Measurements from ENCODE around the gene RPS2. TPM values are rescaled to one million over a fixed set of nuclear protein-coding genes. Genes with fewer than 3 reads are reported as not detected.
"Not testable (repeated sequence)": the region's sequence is repeated elsewhere in the genome, so short reads cannot be mapped to it uniquely, and the experiment has no call there.

Gene RPS2
- 1,000 to 10,000 TPM in 1 of 2 donors, 100 to 1,000 TPM in 1; 682 to 1,440 TPM for total RNA-seq
- 1,000 to 10,000 TPM; 1,742 to 1,957 TPM for polyA plus RNA-seq (ENCODE audit: insufficient read length in 2 of 2)
- long read RNA-seq, donor 1, transcript RPS2-201 (7 exons, 985 nt), result major isoform, 1,452 of 2,385 reads
- long read RNA-seq, donor 1, partial matches to known transcripts, result 820 of 2,385 reads
- long read RNA-seq, donor 1, other reads (novel, unspliced or antisense), result 109 of 2,385 reads
- long read RNA-seq, donor 2, transcript RPS2-201 (7 exons, 985 nt), result major isoform, 660 of 1,036 reads
- long read RNA-seq, donor 2, partial matches to known transcripts, result 341 of 1,036 reads
- long read RNA-seq, donor 2, other reads (novel, unspliced or antisense), result 32 of 1,036 reads
- long read RNA-seq, donor 3, transcript RPS2-201 (7 exons, 985 nt), result major isoform, 856 of 1,351 reads
- long read RNA-seq, donor 3, partial matches to known transcripts, result 447 of 1,351 reads
- long read RNA-seq, donor 3, other reads (novel, unspliced or antisense), result 44 of 1,351 reads
- long read RNA-seq, donor 4, transcript RPS2-201 (7 exons, 985 nt), result major isoform, 2,402 of 4,393 reads
- long read RNA-seq, donor 4, partial matches to known transcripts, result 1,827 of 4,393 reads
- long read RNA-seq, donor 4, other reads (novel, unspliced or antisense), result 157 of 4,393 reads

- Histone ChIP-seq H3K27me3 (ENCODE audit: control insufficient read depth, insufficient read depth, low read length) (no peaks in the 10 kb centered on the region), H3K4me3 (ENCODE audit: low read depth, low read length) (peak within 1 kb of the TSS; percentile 86), H3K4me1 (ENCODE audit: control insufficient read depth, insufficient read depth, low read length) (peaks cover 44% of the 10 kb centered on the region), H3K9me3 (ENCODE audit: control insufficient read depth, insufficient read depth, low read length) (no peaks in the 10 kb centered on the region), H3K27ac (ENCODE audit: low read depth, low read length) (peak within 1 kb of the TSS; percentile 92), H3K36me3 (ENCODE audit: control insufficient read depth, insufficient read depth, low read length) (peaks cover 45% of the 10 kb centered on the region)
- under 1% methylated on average over 97 of the region's 97 CpGs for WGBS (ENCODE audit: insufficient coverage)
- DNase-seq (ENCODE audit: low read depth in 4 of 6, low spot score in 6 of 6), result peak; percentile 94 to 99 (median 96)
These were observed at the start of gene RPS2 for GRCh38 chr16:1964506-1965395. Gene RPS2, minus strand, starts transcription at chr16:1964826. Its CDS starts 201 bp downstream, at chr16:1964625.

- no peak overlapping the region for H3K27ac ChIP-seq (ENCODE audit: low read depth, low read length)
- DNase-seq (ENCODE audit: low read depth in 4 of 6, low spot score in 6 of 6), result no peak
- WGBS (ENCODE audit: insufficient coverage), result 96% methylated on average over 13 of the region's 15 CpGs
- H3K27me3 ChIP-seq (ENCODE audit: control insufficient read depth, insufficient read depth, low read length), result peaks cover 4% of the 10 kb centered on the region
- peaks cover 2% of the 10 kb centered on the region for H3K36me3 ChIP-seq (ENCODE audit: control insufficient read depth, insufficient read depth, low read length)
- H3K4me1 ChIP-seq (ENCODE audit: control insufficient read depth, insufficient read depth, low read length), result peaks cover 14% of the 10 kb centered on the region
- no peak overlapping the region for H3K4me3 ChIP-seq (ENCODE audit: low read depth, low read length)
- no peaks in the 10 kb centered on the region for H3K9me3 ChIP-seq (ENCODE audit: control insufficient read depth, insufficient read depth, low read length)
These were observed 48.9 kb upstream of the RPS2 start for GRCh38 chr16:2013527-2013926.

- Histone ChIP-seq H3K4me1 (ENCODE audit: control insufficient read depth, insufficient read depth, low read length) (peaks cover 32% of the 10 kb centered on the region), H3K36me3 (ENCODE audit: control insufficient read depth, insufficient read depth, low read length) (peaks cover 18% of the 10 kb centered on the region)
- H3K4me3 ChIP-seq (ENCODE audit: low read depth, low read length); DNase-seq (ENCODE audit: low read depth in 4 of 6, low spot score in 6 of 6); H3K27me3 ChIP-seq (ENCODE audit: control insufficient read depth, insufficient read depth, low read length); H3K27ac ChIP-seq (ENCODE audit: low read depth, low read length); H3K9me3 ChIP-seq (ENCODE audit: control insufficient read depth, insufficient read depth, low read length): not testable (repeated sequence)
- WGBS (ENCODE audit: insufficient coverage), result 50% methylated on average over 2 of the region's 9 CpGs
These were observed 47.1 kb upstream of the RPS2 start for GRCh38 chr16:2011726-2012125.

- H3K27me3 ChIP-seq (ENCODE audit: control insufficient read depth, insufficient read depth, low read length), result no peaks in the 10 kb centered on the region
- H3K4me1 ChIP-seq (ENCODE audit: control insufficient read depth, insufficient read depth, low read length), result peaks cover 48% of the 10 kb centered on the region
- no peaks in the 10 kb centered on the region for H3K9me3 ChIP-seq (ENCODE audit: control insufficient read depth, insufficient read depth, low read length)
- peak within 1 kb of the TSS; percentile 78 for H3K27ac ChIP-seq (ENCODE audit: low read depth, low read length)
- DNase-seq (ENCODE audit: low read depth in 4 of 6, low spot score in 6 of 6), result peak in 5 of 6 donors; percentile 70 to 96 (median 83)
- peaks cover 36% of the 10 kb centered on the region for H3K36me3 ChIP-seq (ENCODE audit: control insufficient read depth, insufficient read depth, low read length)
- H3K4me3 ChIP-seq (ENCODE audit: low read depth, low read length), result peak within 1 kb of the TSS; percentile 82
- 1% methylated on average over 52 of the region's 52 CpGs for WGBS (ENCODE audit: insufficient coverage)
These were observed 45.3 kb upstream of the RPS2 start, which contains the start of gene ZNF598 for GRCh38 chr16:2009791-2010510. Gene ZNF598, minus strand, starts transcription at chr16:2009821.

- H3K4me3 ChIP-seq (ENCODE audit: low read depth, low read length), result peak overlapping the region; percentile 54
- no peaks in the 10 kb centered on the region for H3K27me3 ChIP-seq (ENCODE audit: control insufficient read depth, insufficient read depth, low read length)
- peaks cover 43% of the 10 kb centered on the region for H3K36me3 ChIP-seq (ENCODE audit: control insufficient read depth, insufficient read depth, low read length)
- peaks cover 55% of the 10 kb centered on the region for H3K4me1 ChIP-seq (ENCODE audit: control insufficient read depth, insufficient read depth, low read length)
- DNase-seq (ENCODE audit: low read depth in 4 of 6, low spot score in 6 of 6), result no peak
- H3K27ac ChIP-seq (ENCODE audit: low read depth, low read length), result peak overlapping the region; percentile 52
- WGBS (ENCODE audit: insufficient coverage), result 0% methylated on average over 55 of the region's 55 CpGs
- no peaks in the 10 kb centered on the region for H3K9me3 ChIP-seq (ENCODE audit: control insufficient read depth, insufficient read depth, low read length)
These were observed 44.6 kb upstream of the RPS2 start for GRCh38 chr16:2009164-2009711.

GRCh38 chr16:2008631-2009163 is 44.1 kb upstream of the RPS2 start:
- no peaks in the 10 kb centered on the region for H3K9me3 ChIP-seq (ENCODE audit: control insufficient read depth, insufficient read depth, low read length)
- no peaks in the 10 kb centered on the region for H3K27me3 ChIP-seq (ENCODE audit: control insufficient read depth, insufficient read depth, low read length)
- 5% methylated on average over 21 of the region's 23 CpGs for WGBS (ENCODE audit: insufficient coverage)
- peak overlapping the region; percentile 54 for H3K4me3 ChIP-seq (ENCODE audit: low read depth, low read length)
- peak overlapping the region; percentile 52 for H3K27ac ChIP-seq (ENCODE audit: low read depth, low read length)
- peaks cover 48% of the 10 kb centered on the region for H3K36me3 ChIP-seq (ENCODE audit: control insufficient read depth, insufficient read depth, low read length)
- DNase-seq (ENCODE audit: low read depth in 4 of 6, low spot score in 6 of 6), result no peak
- H3K4me1 ChIP-seq (ENCODE audit: control insufficient read depth, insufficient read depth, low read length), result peaks cover 60% of the 10 kb centered on the region

- H3K4me1 ChIP-seq (ENCODE audit: control insufficient read depth, insufficient read depth, low read length), result peaks cover 65% of the 10 kb centered on the region
- H3K4me3 ChIP-seq (ENCODE audit: low read depth, low read length), result peak overlapping the region; percentile 54
- H3K9me3 ChIP-seq (ENCODE audit: control insufficient read depth, insufficient read depth, low read length), result no peaks in the 10 kb centered on the region
- H3K27me3 ChIP-seq (ENCODE audit: control insufficient read depth, insufficient read depth, low read length), result no peaks in the 10 kb centered on the region
- no peak for DNase-seq (ENCODE audit: low read depth in 4 of 6, low spot score in 6 of 6)
- 85% methylated on average over 15 of the region's 15 CpGs for WGBS (ENCODE audit: insufficient coverage)
- H3K36me3 ChIP-seq (ENCODE audit: control insufficient read depth, insufficient read depth, low read length), result peaks cover 55% of the 10 kb centered on the region
- H3K27ac ChIP-seq (ENCODE audit: low read depth, low read length), result no peak overlapping the region
These were observed 43.4 kb upstream of the RPS2 start for GRCh38 chr16:2008009-2008526.

- Histone ChIP-seq H3K4me3 (ENCODE audit: low read depth, low read length) (no peak overlapping the region), H3K9me3 (ENCODE audit: control insufficient read depth, insufficient read depth, low read length) (no peaks in the 10 kb centered on the region), H3K4me1 (ENCODE audit: control insufficient read depth, insufficient read depth, low read length) (peaks cover 65% of the 10 kb centered on the region), H3K27ac (ENCODE audit: low read depth, low read length) (no peak overlapping the region), H3K27me3 (ENCODE audit: control insufficient read depth, insufficient read depth, low read length) (no peaks in the 10 kb centered on the region), H3K36me3 (ENCODE audit: control insufficient read depth, insufficient read depth, low read length) (peaks cover 63% of the 10 kb centered on the region)
- DNase-seq (ENCODE audit: low read depth in 4 of 6, low spot score in 6 of 6), result no peak
- 88% methylated on average over 16 of the region's 16 CpGs for WGBS (ENCODE audit: insufficient coverage)
These were observed 42.6 kb upstream of the RPS2 start for GRCh38 chr16:2007081-2007836.

All from spinal cord (tissue), 10 donors.